ENCODE results near the gene RNF212. TPM values are rescaled to one million over a fixed set of nuclear protein-coding genes. Genes with fewer than 3 reads are reported as not detected.

Gene RNF212
- total RNA-seq, 4 donors from 2014 or later = 3.8 to 9.7 (median 7.3) TPM

- H3K36me3 ChIP-seq = no peaks in the 10 kb centered on the region
- no peak overlapping the region for H3K4me3 ChIP-seq
- peaks cover 0 to 39% (median 7%) of the 10 kb centered on the region in 4 donors for H3K27me3 ChIP-seq
- intact Hi-C loops (cut with DNase I) = no loop called here
- no peak overlapping the region for H3K27ac ChIP-seq (replicated peaks in 1 of 4)
- TF ChIP-seq CTCF (IDR thresholded peaks at IDR 0.05) = no peak
- TF ChIP-seq POLR2A (IDR thresholded peaks at IDR 0.05; ENCODE audit: low read depth) = no peak
- no peak for TF ChIP-seq EP300 (IDR thresholded peaks at IDR 0.05)
- TF ChIP-seq POLR2AphosphoS5 (IDR thresholded peaks at IDR 0.05) = no peak
- DNase-seq (ENCODE audit: extremely low spot score) = peak; percentile 66
- 86% methylated on average over 8 of the region's 8 CpGs for WGBS
- peaks cover 4 to 8% (median 7%) of the 10 kb centered on the region in 4 donors for H3K4me1 ChIP-seq
- H3K9me3 ChIP-seq = no peaks in the 10 kb centered on the region
These were observed 2.3 kb upstream of the RNF212 start for GRCh38 chr4:1115528-1116293.

GRCh38 chr4:1112821-1113182 lies 562 bp downstream of the RNF212 start:
- no peak for TF ChIP-seq POLR2AphosphoS5 (IDR thresholded peaks at IDR 0.05)
- TF ChIP-seq EP300 (IDR thresholded peaks at IDR 0.05) = no peak
- TF ChIP-seq POLR2A (IDR thresholded peaks at IDR 0.05; ENCODE audit: low read depth) = no peak
- no peak for TF ChIP-seq CTCF (IDR thresholded peaks at IDR 0.05)
- 90% methylated on average over 5 of the region's 24 CpGs for WGBS
- peaks cover 4 to 8% (median 7%) of the 10 kb centered on the region in 4 donors for H3K4me1 ChIP-seq
- no peaks in the 10 kb centered on the region for H3K9me3 ChIP-seq
- intact Hi-C loops (cut with DNase I) = no loop called here
- H3K4me3 ChIP-seq = peak overlapping the region in 1 of 4 donors; percentile 52
- peaks cover 0 to 55% (median 7%) of the 10 kb centered on the region in 4 donors for H3K27me3 ChIP-seq
- no peaks in the 10 kb centered on the region for H3K36me3 ChIP-seq
- peak; percentile 1 for DNase-seq (ENCODE audit: extremely low spot score)
- no peak overlapping the region for H3K27ac ChIP-seq (replicated peaks in 1 of 4)

- peak; percentile 86 for DNase-seq (ENCODE audit: extremely low spot score)
- TF ChIP-seq CTCF (IDR thresholded peaks at IDR 0.05) (no peak), EP300 (IDR thresholded peaks at IDR 0.05) (no peak), POLR2AphosphoS5 (IDR thresholded peaks at IDR 0.05) (no peak), POLR2A (IDR thresholded peaks at IDR 0.05; ENCODE audit: low read depth) (no peak)
- Histone ChIP-seq H3K4me3 (peak overlapping the region in 1 of 4 donors; percentile 10), H3K4me1 (peaks cover 4 to 8% (median 7%) of the 10 kb centered on the region in 4 donors), H3K9me3 (no peaks in the 10 kb centered on the region), H3K27ac (replicated peaks in 1 of 4) (no peak overlapping the region), H3K36me3 (no peaks in the 10 kb centered on the region), H3K27me3 (peaks cover 0 to 55% (median 7%) of the 10 kb centered on the region in 4 donors)
- intact Hi-C loops (cut with DNase I) = no loop called here
- WGBS = 76% methylated on average over 27 of the region's 27 CpGs
These were observed 1.1 kb downstream of the RNF212 start for GRCh38 chr4:1112174-1112820.

GRCh38 chr4:1111259-1111809 lies 2.0 kb downstream of the RNF212 start:
- H3K36me3 ChIP-seq = no peaks in the 10 kb centered on the region
- no peak overlapping the region for H3K4me3 ChIP-seq
- H3K27ac ChIP-seq (replicated peaks in 1 of 4) = no peak overlapping the region
- no peaks in the 10 kb centered on the region for H3K9me3 ChIP-seq
- TF ChIP-seq EP300 (IDR thresholded peaks at IDR 0.05) (no peak), POLR2A (IDR thresholded peaks at IDR 0.05; ENCODE audit: low read depth) (no peak), POLR2AphosphoS5 (IDR thresholded peaks at IDR 0.05) (no peak), CTCF (IDR thresholded peaks at IDR 0.05) (no peak)
- intact Hi-C loops (cut with DNase I) = no loop called here
- peaks cover 0 to 55% (median 7%) of the 10 kb centered on the region in 4 donors for H3K27me3 ChIP-seq
- 67% methylated on average over 8 of the region's 8 CpGs for WGBS
- DNase-seq (ENCODE audit: extremely low spot score) = no peak
- H3K4me1 ChIP-seq = peaks cover 4 to 8% (median 7%) of the 10 kb centered on the region in 4 donors

All from esophagus muscularis mucosa (tissue), 4 donors.